Measurements from ENCODE around the gene VARS2.

VARS2 gene

GRCh38 chr6:30944051-30944450 lies 30.0 kb downstream of the VARS2 start:
- Histone ChIP-seq H3K27ac (ENCODE audit: low read length) (no peak overlapping the region), H3K27me3 (ENCODE audit: low read depth, low read length) (0 out of 2 replicates have a peak, but pooled peaks cover 4% of the 10 kb centered on the region), H3K79me2 (ENCODE audit: low read length) (no peaks in the 10 kb centered on the region), H3K9me3 (ENCODE audit: insufficient read depth, low read length) (no peaks in the 10 kb centered on the region), H4K20me1 (ENCODE audit: insufficient read depth, low read length) (no peaks in the 10 kb centered on the region), H3K4me2 (ENCODE audit: low read length) (no peak overlapping the region), H3K9ac (ENCODE audit: low read length) (no peak overlapping the region), H3K4me3 (ENCODE audit: low read length) (no peak overlapping the region), H3K4me1 (ENCODE audit: low read length) (peaks cover 18% of the 10 kb centered on the region), H3K36me3 (replicated peaks; ENCODE audit: low read depth, low read length) (no peaks in the 10 kb centered on the region), H2AFZ (ENCODE audit: low read depth, low read length) (no peak overlapping the region)
- TF ChIP-seq CTCF (IDR thresholded peaks at IDR 0.05; ENCODE audit: low read depth, low read length) (no peak), EZH2phosphoT487 (IDR thresholded peaks at IDR 0.05; ENCODE audit: low read depth) (no peak)

GRCh38 chr6:30945281-30945680 lies 31.2 kb downstream of the VARS2 start:
- Histone ChIP-seq H3K9me3 (ENCODE audit: insufficient read depth, low read length) (no peaks in the 10 kb centered on the region), H4K20me1 (ENCODE audit: insufficient read depth, low read length) (no peaks in the 10 kb centered on the region), H3K9ac (ENCODE audit: low read length) (no peak overlapping the region), H3K79me2 (ENCODE audit: low read length) (no peaks in the 10 kb centered on the region), H3K4me1 (ENCODE audit: low read length) (peaks cover 16% of the 10 kb centered on the region), H3K4me2 (ENCODE audit: low read length) (no peak overlapping the region), H3K4me3 (ENCODE audit: low read length) (no peak overlapping the region), H2AFZ (ENCODE audit: low read depth, low read length) (no peak overlapping the region), H3K27ac (ENCODE audit: low read length) (no peak overlapping the region), H3K27me3 (ENCODE audit: low read depth, low read length) (0 out of 2 replicates have a peak, but pooled peaks cover 4% of the 10 kb centered on the region), H3K36me3 (replicated peaks; ENCODE audit: low read depth, low read length) (no peaks in the 10 kb centered on the region)
- TF ChIP-seq EZH2phosphoT487 (IDR thresholded peaks at IDR 0.05; ENCODE audit: low read depth) (no peak), CTCF (IDR thresholded peaks at IDR 0.05; ENCODE audit: low read depth, low read length) (no peak)

- Histone ChIP-seq H3K27ac (ENCODE audit: low read length) (no peak overlapping the region), H3K9me3 (ENCODE audit: insufficient read depth, low read length) (no peaks in the 10 kb centered on the region), H3K36me3 (replicated peaks; ENCODE audit: low read depth, low read length) (no peaks in the 10 kb centered on the region), H3K4me2 (ENCODE audit: low read length) (no peak overlapping the region), H3K4me1 (ENCODE audit: low read length) (0 out of 2 replicates have a peak, but pooled peaks cover 3% of the 10 kb centered on the region), H3K9ac (ENCODE audit: low read length) (no peak overlapping the region), H3K4me3 (ENCODE audit: low read length) (no peak overlapping the region), H3K79me2 (ENCODE audit: low read length) (no peaks in the 10 kb centered on the region), H2AFZ (ENCODE audit: low read depth, low read length) (no peak overlapping the region), H3K27me3 (ENCODE audit: low read depth, low read length) (0 out of 2 replicates have a peak, but pooled peaks cover 4% of the 10 kb centered on the region), H4K20me1 (ENCODE audit: insufficient read depth, low read length) (no peaks in the 10 kb centered on the region)
- TF ChIP-seq CTCF (IDR thresholded peaks at IDR 0.05; ENCODE audit: low read depth, low read length): no peak
- TF ChIP-seq EZH2phosphoT487 (IDR thresholded peaks at IDR 0.05; ENCODE audit: low read depth): no peak
These were observed 33.2 kb downstream of the VARS2 start for GRCh38 chr6:30947231-30947630.

GRCh38 chr6:30948811-30949210 lies 34.8 kb downstream of the VARS2 start:
- no peak overlapping the region for H2AFZ ChIP-seq (ENCODE audit: low read depth, low read length)
- no peaks in the 10 kb centered on the region for H3K36me3 ChIP-seq (replicated peaks; ENCODE audit: low read depth, low read length)
- no peak overlapping the region for H3K4me3 ChIP-seq (ENCODE audit: low read length)
- no peak overlapping the region for H3K4me2 ChIP-seq (ENCODE audit: low read length)
- H3K27ac ChIP-seq (ENCODE audit: low read length): no peak overlapping the region
- no peaks in the 10 kb centered on the region for H3K27me3 ChIP-seq (ENCODE audit: low read depth, low read length)
- H4K20me1 ChIP-seq (ENCODE audit: insufficient read depth, low read length): no peaks in the 10 kb centered on the region
- no peaks in the 10 kb centered on the region for H3K9me3 ChIP-seq (ENCODE audit: insufficient read depth, low read length)
- H3K4me1 ChIP-seq (ENCODE audit: low read length): 0 out of 2 replicates have a peak, but pooled peaks cover 3% of the 10 kb centered on the region
- H3K9ac ChIP-seq (ENCODE audit: low read length): no peak overlapping the region
- TF ChIP-seq CTCF (IDR thresholded peaks at IDR 0.05; ENCODE audit: low read depth, low read length) (no peak), EZH2phosphoT487 (IDR thresholded peaks at IDR 0.05; ENCODE audit: low read depth) (no peak)
- no peaks in the 10 kb centered on the region for H3K79me2 ChIP-seq (ENCODE audit: low read length)
